Neural cell (in vitro differentiated cells): ENCODE results near the gene APBA2. TPM values are rescaled to one million over a fixed set of nuclear protein-coding genes. Genes with fewer than 3 reads are reported as not detected.

ENCODE experiments used
- H2AFZ ChIP-seq: fragments of 200-600, 300-800 bp; sonication (generic), shearing (Covaris generic); 2 replicates; pipeline ENCODE4 v1.6.0; 2014; ENCODE audit warnings: low read depth, mild to moderate bottlenecking, antibody characterized with exemption, low read length, moderate library complexity
- H3F3A ChIP-seq: fragments of 200-600 bp; shearing (Covaris generic); 2 replicates; pipeline ENCODE4 v1.6.1; 2016; ENCODE audit warnings: mild to moderate bottlenecking, moderate library complexity, mixed read lengths, antibody characterized with exemption, low read length; ENCODE audit not compliant: insufficient read depth, poor library complexity, severe bottlenecking
- H3K27ac ChIP-seq: fragments of 200-600, 300-800 bp; sonication (generic), shearing (Covaris generic); 2 replicates; pipeline ENCODE4 v1.5.1; 2014; ENCODE audit warnings: mild to moderate bottlenecking, low read length, moderate library complexity
- H3K27me3 ChIP-seq: fragments of 300-800, 200-600 bp; sonication (generic), shearing (Covaris generic); 2 replicates; pipeline ENCODE4 v1.6.0; 2014; ENCODE audit warnings: mild to moderate bottlenecking, low read depth, low read length, moderate library complexity; ENCODE audit not compliant: insufficient read depth
- H3K36me3 ChIP-seq: fragments of 300-800, 200-600 bp; sonication (generic), shearing (Covaris generic); 2 replicates; pipeline ENCODE4 v1.5.1; 2014; ENCODE audit warnings: mild to moderate bottlenecking, antibody characterized with exemption, low read length, moderate library complexity; ENCODE audit not compliant: insufficient read depth
- H3K4me2 ChIP-seq: fragments of 300-800, 200-600 bp; sonication (generic), shearing (Covaris generic); 2 replicates; pipeline ENCODE4 v1.6.0; 2014; ENCODE audit warnings: mild to moderate bottlenecking, low read length
- H3K4me3 ChIP-seq: fragments of 300-800, 200-600 bp; sonication (generic), shearing (Covaris generic); 2 replicates; pipeline ENCODE4 v1.5.1; 2014; ENCODE audit warnings: mild to moderate bottlenecking, low read length, moderate library complexity
- H3K79me2 ChIP-seq: fragments of 200-600 bp; shearing (Covaris generic); replicated peaks from 2 replicates; pipeline ENCODE4 v1.6.0; 2014; ENCODE audit warnings: mild to moderate bottlenecking, low read length, moderate library complexity; ENCODE audit not compliant: insufficient read depth
- H3K9ac ChIP-seq: fragments of 300-800, 200-600 bp; sonication (generic), shearing (Covaris generic); 2 replicates; pipeline ENCODE4 v1.6.1; 2016; ENCODE audit warnings: mild to moderate bottlenecking, low read length, mixed read lengths
- H3K9me2 ChIP-seq: fragments of 200-600 bp; shearing (Covaris generic); 2 replicates; pipeline ENCODE4 v1.6.1; 2016; ENCODE audit warnings: mild to moderate bottlenecking, low read length, mixed read lengths; ENCODE audit not compliant: insufficient read depth
- H3K9me3 ChIP-seq: fragments of 200-600, 300-800 bp; sonication (generic), shearing (Covaris generic); 2 replicates; pipeline ENCODE4 v1.6.1; 2016; ENCODE audit warnings: mild to moderate bottlenecking, mixed run types, low read length, moderate library complexity, mixed read lengths
- H4K20me1 ChIP-seq: fragments of 200-600 bp; shearing (Covaris generic); 2 replicates; pipeline ENCODE4 v1.6.1; 2016; ENCODE audit warnings: mild to moderate bottlenecking, mixed run types; ENCODE audit not compliant: insufficient read depth
- EP300 ChIP-seq: fragments of 450-650 bp; conservative IDR thresholded peaks from 2 replicates; pipeline ENCODE4 v1.6.1; 2014; ENCODE audit warnings: antibody characterized with exemption, mild to moderate bottlenecking, moderate library complexity; ENCODE audit not compliant: poor library complexity, severe bottlenecking
- EZH2 ChIP-seq: fragments of 200-600, 300-800 bp; shearing (Covaris generic), sonication (generic); IDR thresholded peaks from 2 replicates; pipeline ENCODE4 v1.6.1; 2014; ENCODE audit warnings: antibody characterized with exemption, low read length, borderline replicate concordance, mild to moderate bottlenecking; ENCODE audit not compliant: insufficient read depth, poor library complexity, severe bottlenecking
- MXI1 ChIP-seq: fragments of 450-650 bp; conservative IDR thresholded peaks from 2 replicates; pipeline ENCODE4 v1.6.1; 2014; ENCODE audit warnings: antibody characterized with exemption, mild to moderate bottlenecking; ENCODE audit not compliant: poor library complexity, severe bottlenecking
- POLR2AphosphoS5 ChIP-seq: IDR thresholded peaks from 2 replicates; pipeline ENCODE4 v1.6.1; 2012
- RAD21 ChIP-seq: fragments of 450-650 bp; conservative IDR thresholded peaks from 2 replicates; pipeline ENCODE4 v1.6.1; 2014; ENCODE audit warnings: antibody characterized with exemption, mild to moderate bottlenecking, moderate library complexity
- SMC3 ChIP-seq: fragments of 450-650 bp; conservative IDR thresholded peaks from 2 replicates; pipeline ENCODE4 v1.6.1; 2014; ENCODE audit warnings: antibody characterized with exemption, mild to moderate bottlenecking, moderate library complexity; ENCODE audit not compliant: poor library complexity
- TAF1 ChIP-seq: IDR thresholded peaks from 2 replicates; pipeline ENCODE4 v1.6.1; 2012; ENCODE audit warnings: low read depth
- polyA plus RNA-seq: library from polyadenylated mRNA; depleted of rRNA; stranded (reverse); fragments of >200 nt; gene quantifications from 2 replicates; pipeline ENCODE4 v1.2.3, GENCODE V29; 2014
- TF ChIP-seq, protein P1 (sequence below): fragments of 450-650 bp; IDR thresholded peaks from 2 replicates; pipeline ENCODE4 v1.5.1; 2014; ENCODE audit warnings: antibody characterized with exemption, mild to moderate bottlenecking, moderate library complexity; ENCODE audit not compliant: poor library complexity, severe bottlenecking
- TF ChIP-seq, protein P2 (sequence below): IDR thresholded peaks from 2 replicates; pipeline ENCODE4 v1.6.1; 2012; ENCODE audit warnings: borderline replicate concordance

APBA2 gene
- polyA plus RNA-seq, 1 donor from 2014 or later = 134 TPM

DNA sequence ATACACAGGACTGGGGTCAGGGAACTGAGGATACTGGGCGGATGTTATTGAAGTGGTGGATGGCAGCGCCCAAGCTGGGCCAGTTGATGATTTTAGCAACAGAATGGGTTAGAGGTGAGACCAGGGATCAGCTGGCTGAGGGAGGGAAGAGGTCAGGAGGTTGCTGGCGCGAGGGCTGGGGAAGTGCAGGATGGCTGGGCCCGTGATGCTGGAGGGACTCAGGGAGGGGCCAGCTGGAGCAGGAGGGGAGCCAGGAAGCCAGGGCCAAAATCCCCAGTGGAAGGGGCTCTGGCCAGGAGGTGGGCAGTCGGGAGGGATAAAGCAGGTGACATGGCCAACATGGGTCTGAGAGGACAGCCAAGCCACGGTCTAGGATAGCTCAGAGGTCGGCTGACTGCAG lies 205.9 kb downstream of the APBA2 start:
- no peak overlapping the region for H3K27ac ChIP-seq
- TF ChIP-seq SMC3 (no peak), EZH2 (no peak)
- TF ChIP-seq, protein P1, sequence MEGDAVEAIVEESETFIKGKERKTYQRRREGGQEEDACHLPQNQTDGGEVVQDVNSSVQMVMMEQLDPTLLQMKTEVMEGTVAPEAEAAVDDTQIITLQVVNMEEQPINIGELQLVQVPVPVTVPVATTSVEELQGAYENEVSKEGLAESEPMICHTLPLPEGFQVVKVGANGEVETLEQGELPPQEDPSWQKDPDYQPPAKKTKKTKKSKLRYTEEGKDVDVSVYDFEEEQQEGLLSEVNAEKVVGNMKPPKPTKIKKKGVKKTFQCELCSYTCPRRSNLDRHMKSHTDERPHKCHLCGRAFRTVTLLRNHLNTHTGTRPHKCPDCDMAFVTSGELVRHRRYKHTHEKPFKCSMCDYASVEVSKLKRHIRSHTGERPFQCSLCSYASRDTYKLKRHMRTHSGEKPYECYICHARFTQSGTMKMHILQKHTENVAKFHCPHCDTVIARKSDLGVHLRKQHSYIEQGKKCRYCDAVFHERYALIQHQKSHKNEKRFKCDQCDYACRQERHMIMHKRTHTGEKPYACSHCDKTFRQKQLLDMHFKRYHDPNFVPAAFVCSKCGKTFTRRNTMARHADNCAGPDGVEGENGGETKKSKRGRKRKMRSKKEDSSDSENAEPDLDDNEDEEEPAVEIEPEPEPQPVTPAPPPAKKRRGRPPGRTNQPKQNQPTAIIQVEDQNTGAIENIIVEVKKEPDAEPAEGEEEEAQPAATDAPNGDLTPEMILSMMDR = no peak
- no peaks in the 10 kb centered on the region for H3K9me3 ChIP-seq
- no peak overlapping the region for H3K4me2 ChIP-seq
- no peaks in the 10 kb centered on the region for H3K79me2 ChIP-seq
- H2AFZ ChIP-seq = no peak overlapping the region
- H3K9me2 ChIP-seq = no peaks in the 10 kb centered on the region
- H4K20me1 ChIP-seq = no peaks in the 10 kb centered on the region
- H3K9ac ChIP-seq = no peak overlapping the region
- no peaks in the 10 kb centered on the region for H3K27me3 ChIP-seq
- no peak overlapping the region for H3K4me3 ChIP-seq
- no peaks in the 10 kb centered on the region for H3K36me3 ChIP-seq
- H3F3A ChIP-seq = no peaks in the 10 kb centered on the region

DNA sequence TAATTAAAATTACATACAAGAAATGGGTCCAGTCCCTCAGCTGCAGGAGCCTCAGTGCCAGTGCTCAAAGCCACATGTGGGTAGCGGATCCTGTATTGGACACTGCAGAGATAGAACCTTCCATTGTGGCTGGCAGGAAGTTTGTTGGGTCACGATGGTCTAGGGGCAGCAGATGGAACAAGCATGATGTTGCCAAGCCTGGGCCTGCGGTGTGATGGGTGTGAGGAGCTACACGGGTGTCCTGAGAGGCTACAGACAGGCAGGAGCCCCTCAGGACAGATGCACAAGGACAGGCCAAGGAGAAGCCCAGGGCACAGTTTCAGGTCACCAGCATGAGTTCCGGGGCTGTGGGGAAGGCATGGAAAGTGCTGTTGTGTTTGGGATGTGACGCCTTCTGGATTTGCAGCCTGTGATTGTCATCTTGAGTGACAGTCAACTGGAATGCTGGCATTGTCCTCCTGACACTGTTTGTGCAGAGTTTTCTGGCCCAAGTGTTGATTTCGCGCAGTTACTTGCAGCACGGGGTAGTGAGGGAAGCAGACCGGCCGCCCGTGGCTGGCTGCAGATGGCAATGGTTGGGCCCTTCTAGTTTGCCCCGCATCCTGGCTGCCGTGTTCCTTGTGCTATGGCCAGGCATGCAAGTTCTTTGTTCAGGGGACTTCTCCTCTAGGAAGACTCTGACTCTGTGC lies 206.7 kb downstream of the APBA2 start:
- Histone ChIP-seq H2AFZ (no peak overlapping the region), H3F3A (no peaks in the 10 kb centered on the region), H3K79me2 (no peaks in the 10 kb centered on the region), H3K9me2 (no peaks in the 10 kb centered on the region), H3K9ac (no peak overlapping the region), H3K4me3 (no peak overlapping the region), H4K20me1 (no peaks in the 10 kb centered on the region), H3K9me3 (no peaks in the 10 kb centered on the region), H3K36me3 (no peaks in the 10 kb centered on the region), H3K27me3 (no peaks in the 10 kb centered on the region), H3K27ac (no peak overlapping the region), H3K4me2 (no peak overlapping the region)
- TF ChIP-seq EZH2 (no peak), EP300 (no peak), TAF1 (no peak), SMC3 (no peak), MXI1 (no peak), POLR2AphosphoS5 (no peak), RAD21 (no peak)
- TF ChIP-seq, protein P2, sequence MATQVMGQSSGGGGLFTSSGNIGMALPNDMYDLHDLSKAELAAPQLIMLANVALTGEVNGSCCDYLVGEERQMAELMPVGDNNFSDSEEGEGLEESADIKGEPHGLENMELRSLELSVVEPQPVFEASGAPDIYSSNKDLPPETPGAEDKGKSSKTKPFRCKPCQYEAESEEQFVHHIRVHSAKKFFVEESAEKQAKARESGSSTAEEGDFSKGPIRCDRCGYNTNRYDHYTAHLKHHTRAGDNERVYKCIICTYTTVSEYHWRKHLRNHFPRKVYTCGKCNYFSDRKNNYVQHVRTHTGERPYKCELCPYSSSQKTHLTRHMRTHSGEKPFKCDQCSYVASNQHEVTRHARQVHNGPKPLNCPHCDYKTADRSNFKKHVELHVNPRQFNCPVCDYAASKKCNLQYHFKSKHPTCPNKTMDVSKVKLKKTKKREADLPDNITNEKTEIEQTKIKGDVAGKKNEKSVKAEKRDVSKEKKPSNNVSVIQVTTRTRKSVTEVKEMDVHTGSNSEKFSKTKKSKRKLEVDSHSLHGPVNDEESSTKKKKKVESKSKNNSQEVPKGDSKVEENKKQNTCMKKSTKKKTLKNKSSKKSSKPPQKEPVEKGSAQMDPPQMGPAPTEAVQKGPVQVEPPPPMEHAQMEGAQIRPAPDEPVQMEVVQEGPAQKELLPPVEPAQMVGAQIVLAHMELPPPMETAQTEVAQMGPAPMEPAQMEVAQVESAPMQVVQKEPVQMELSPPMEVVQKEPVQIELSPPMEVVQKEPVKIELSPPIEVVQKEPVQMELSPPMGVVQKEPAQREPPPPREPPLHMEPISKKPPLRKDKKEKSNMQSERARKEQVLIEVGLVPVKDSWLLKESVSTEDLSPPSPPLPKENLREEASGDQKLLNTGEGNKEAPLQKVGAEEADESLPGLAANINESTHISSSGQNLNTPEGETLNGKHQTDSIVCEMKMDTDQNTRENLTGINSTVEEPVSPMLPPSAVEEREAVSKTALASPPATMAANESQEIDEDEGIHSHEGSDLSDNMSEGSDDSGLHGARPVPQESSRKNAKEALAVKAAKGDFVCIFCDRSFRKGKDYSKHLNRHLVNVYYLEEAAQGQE = no peak
- TF ChIP-seq, protein P1 = no peak
